HG03520 (cell line): ENCODE data around the gene CSRNP3.

Experiments used
- ATAC-seq: cut with Tn5 transposase; IDR thresholded peaks from one replicate; pipeline ENCODE4 v1.9.1; 2021; ENCODE audit warnings: mild to moderate bottlenecking, moderate library complexity; ENCODE audit not compliant: unreplicated experiment

Gene CSRNP3

DNA sequence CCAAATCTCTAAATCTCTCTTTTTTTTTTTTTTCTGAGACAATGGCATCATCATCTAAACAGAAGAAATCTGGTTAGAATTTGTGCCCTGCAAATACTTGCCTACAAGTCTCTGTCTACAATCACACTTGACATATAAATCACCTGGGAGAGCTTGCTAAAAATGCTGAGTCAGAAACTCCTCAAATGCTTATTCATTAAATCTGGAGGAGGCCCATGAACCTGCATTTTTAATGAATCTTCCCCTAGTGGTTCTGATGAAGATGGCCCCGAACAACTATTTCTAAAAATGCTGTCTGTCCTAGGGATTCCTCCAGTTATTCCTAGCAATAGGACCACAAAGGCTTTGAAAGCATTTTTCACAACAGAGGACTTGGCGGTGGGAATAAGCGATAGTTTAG lies 1.6 kb upstream of the CSRNP3 start:
- ATAC-seq, result no peak

DNA sequence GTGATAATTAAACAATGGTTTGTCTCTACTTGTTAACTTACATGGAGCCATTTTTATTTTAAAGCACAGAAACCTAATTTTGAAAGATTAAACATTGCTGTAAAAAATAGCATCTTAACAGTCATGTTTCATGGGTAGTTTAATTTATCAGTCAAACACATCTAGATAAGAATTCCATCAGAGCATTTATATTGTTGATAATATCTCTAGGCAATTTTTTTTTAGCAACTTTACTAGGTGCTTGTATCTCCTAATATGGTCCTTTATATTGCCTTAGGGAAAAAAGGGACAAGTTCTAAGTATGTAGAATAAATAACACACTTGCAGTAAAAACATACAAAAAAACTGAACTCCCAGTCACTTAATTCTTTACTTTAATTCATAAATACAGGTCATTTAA lies 863 bp downstream of the CSRNP3 start:
- ATAC-seq, result no peak

DNA sequence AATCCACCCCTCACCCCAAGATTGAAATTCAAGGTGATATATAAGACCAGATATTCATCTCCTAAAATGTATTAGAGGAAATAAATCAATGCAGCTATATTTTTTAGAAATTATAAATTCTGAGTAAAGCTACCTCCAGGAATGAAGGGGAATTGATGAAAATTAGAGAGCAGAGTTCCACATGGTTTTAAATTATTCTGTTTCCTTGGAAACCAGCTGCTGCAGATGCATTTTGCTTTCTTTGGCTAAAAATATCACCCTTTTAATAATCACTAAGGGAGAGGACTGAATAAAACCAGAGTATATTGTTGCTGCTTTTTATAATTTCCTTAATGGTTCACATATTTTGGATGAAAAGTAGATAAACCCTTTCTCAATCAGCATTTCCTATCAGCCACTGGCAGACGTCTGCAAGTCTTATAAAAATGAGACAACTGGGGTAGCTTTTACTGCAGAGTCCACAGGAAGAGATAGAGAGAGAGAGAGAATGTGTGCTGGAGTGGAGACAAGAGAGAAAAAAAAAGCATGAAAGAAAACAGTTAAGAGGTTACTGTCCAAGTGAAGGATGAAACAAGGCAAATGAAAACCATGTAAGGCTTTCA lies 2.0 kb downstream of the CSRNP3 start:
- no peak for ATAC-seq

DNA sequence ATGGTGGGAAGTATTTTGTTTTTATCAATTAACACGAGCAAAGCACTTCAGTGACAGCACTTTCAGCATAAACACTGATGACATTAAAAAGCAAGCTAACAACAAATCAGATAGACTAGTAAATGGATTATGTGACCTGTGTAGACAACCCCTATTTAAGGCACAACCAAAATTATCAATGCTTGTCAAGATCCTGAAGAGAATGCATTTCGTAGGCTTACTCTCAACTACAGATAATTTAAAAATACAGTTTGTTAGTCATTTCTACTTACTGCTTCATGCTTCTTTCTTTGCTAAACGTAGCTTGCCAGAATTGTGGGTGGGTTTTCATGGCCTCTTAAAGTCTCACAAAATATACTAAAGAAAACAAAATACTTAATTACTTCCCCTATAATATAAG lies 3.4 kb downstream of the CSRNP3 start:
- no peak for ATAC-seq

DNA sequence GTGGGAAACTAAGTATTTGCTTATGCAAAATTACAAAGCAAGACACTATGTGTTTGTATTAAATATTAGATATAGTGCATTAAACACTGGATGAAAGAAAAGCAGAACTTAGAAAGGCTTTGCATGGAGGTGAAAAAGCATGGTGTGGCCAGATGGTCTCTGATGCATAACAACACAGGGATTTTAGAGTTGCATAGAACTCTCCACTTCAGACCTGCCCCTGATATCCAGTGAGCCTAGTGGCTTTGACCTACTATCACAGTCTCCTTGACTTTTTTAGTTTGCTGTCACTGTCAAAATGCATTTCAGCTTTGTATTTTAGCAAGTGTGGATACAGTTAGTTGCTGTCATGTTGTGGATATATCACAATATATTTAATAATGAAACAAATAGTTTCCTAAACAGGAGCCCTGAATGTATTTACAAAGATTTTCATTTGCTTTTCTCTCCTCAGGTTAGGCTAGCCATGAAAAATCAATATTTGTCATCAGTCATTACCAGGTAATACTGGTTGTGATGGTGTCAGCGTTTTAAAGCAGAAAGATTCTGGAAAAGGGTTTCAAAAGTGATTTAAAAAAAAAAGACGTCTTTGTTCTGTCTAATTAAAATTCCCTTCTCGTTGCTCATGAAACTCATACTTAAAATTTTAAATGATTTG lies 5.2 kb downstream of the CSRNP3 start:
- ATAC-seq, result no peak

DNA sequence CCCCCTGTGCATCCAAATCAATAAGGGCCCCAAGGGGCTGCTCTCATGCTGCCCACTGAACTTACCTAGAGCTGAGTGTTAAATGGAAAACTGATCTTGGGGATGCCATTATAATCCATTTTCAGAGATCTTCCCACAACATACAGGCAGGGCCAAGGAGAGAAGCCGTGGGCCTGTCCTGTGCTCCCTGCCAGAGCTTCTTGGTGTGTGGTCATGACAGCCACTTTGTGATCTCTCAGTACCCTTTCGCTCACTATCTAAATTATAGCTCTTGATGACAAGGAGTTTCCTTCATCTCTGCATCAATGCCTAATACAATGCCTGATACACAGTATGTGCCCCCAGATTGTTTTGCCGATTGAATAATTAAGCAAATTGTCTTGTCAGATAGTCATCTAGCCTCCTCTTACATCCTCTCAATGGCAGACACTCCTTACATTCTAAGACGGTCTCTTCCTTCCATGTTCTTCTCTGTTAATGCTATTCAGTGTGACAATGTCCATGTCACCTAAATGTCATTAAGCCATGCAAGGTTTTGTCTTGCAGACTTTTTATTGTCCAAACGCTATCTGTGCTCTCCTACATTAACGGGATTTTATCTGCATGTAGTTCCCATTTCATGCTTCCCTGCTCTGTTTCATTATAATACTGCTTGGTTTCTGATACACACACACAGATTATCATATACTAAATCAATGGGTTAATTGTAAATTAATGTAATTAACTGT lies 5.9 kb downstream of the CSRNP3 start:
- no peak for ATAC-seq

DNA sequence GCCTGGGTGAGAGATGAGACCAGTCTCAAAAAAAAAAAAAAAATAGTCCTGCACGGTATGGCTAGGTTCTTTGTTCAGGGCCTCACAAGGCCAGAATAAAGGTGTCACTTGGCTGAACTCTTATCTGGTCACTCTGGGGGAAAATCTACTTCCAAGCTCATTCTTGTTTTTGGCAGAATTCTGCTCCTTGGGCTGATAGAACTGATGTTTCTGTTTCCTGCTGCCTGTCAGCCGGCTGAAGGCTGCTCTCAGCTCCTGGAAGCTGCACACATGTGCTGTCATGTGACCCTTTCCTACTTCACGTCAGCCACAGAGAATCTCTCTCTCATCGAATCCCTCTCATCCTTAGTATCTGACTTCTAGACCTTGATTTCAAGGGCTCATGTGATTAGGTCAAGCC lies 10.4 kb downstream of the CSRNP3 start:
- ATAC-seq, result no peak

DNA sequence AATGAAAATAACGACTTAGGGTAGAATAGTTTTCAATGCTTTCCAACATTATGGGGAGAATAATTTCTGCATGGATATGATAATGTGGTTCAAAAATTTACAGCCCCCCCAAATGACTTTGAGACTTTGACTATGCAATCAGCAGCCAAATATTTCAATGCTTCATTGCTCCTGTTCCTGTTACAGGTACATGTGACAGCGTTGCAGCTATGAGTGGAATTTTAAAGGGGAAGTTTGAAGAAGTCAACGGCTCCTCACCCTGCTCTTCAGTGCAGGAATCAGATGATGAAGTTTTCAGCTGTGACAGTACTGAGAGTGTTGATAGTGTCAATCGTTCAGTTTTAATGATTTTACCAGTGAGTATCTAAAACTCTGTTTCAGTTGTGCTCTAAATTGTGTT lies 25.1 kb downstream of the CSRNP3 start:
- ATAC-seq, result no peak

DNA sequence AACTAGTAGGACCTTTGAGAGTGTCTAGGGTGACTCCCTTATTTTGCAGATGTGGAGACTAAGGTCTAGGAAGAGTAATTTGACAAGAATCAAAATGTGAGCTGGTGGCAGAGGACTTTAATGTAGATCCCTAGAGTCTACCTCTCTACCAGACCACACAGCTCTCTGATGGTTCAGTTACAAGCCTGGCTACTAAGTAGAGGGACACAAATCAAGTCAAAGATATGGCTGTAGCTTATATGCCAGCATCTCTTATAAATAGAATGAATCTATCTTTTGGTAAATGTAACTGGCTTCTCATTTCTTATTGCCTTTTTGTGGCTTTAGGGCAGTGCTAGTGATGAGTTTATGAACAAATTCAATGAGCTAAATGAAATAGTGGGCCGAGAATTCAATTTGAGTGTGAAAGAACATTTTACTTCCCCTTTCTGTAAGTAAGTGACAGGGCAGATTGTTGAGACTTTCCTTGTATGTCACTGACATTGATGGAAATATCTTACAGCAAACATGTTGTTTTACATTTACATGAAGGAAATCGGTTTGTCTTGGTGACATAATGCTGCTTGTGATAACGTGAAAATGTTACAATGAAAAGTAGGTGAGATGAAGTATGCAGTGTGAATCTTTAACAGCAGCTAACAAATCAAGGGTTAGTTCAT lies 28.3 kb downstream of the CSRNP3 start:
- ATAC-seq, result peak; percentile 48

DNA sequence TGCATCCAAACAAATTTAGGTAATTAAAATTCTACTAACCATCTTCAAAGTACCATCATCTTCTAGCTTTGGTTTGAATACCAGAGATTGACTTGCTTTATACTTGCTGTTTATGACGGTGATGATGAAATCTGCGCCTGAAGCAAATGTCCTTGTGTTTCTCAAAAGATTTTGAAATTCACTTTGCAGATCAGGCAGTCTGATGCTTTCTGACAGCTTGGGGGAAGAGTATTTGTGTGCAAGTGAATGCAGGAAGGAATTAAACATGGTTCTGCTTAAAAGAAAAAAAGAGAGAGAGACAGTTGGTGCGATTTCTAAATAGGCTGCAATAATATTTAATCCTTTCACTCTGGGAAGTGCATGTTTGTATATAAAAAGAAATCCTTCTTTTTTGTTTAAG lies 29.6 kb downstream of the CSRNP3 start:
- no peak for ATAC-seq

DNA sequence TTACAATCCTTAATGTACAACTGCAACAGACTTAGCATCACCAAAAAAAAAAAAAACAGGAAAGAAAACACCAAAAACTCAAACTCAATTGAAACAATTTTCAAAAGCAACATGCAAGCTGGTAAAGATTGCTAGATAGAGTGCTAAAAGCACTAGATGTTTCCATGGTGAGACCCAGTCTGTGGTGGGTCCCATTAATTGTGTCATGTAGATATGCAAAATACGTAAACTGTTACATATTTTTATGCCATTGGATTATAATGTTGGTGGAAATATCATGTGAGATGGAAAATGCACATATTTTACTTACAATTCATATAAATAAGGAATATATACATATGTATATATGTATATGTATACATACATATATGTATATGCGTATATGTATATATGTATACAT lies 30.5 kb downstream of the CSRNP3 start:
- no peak for ATAC-seq

DNA sequence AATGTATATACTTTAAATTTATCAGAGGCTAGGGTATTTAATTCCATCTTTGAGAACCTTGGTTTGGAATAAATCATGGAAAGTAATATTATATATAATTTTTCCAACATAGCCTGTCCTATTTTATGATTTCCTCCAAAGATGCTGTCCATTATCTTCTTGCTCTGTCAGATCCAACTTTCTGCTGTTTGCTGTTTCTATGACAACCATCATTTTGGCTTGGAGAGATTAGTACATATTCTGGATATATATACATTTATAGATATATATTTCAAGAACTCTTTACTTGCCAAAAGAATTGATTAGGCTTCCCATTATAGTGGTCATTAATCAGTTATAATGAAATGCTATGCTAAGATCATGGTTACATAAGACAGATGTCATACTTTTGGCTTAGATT lies 31.3 kb downstream of the CSRNP3 start:
- ATAC-seq, result no peak

DNA sequence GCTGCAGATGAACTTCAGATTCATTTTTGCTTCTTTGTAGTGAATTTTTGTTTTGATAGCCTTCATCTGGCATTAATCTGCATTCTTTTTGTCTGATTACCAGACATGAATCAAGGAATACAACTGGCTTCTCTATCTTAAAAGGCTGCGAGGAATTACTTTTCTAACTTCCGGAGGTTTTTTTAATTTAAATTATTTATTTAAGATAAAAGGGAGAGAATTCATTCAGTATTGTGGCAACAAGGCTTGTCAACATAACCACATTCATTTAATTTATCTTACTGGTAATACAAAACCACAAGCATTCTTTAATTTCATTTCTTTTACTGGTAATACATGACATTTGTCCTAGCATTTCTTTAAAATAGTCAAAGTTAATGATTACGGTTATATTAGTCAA lies 36.0 kb downstream of the CSRNP3 start:
- ATAC-seq, result no peak

DNA sequence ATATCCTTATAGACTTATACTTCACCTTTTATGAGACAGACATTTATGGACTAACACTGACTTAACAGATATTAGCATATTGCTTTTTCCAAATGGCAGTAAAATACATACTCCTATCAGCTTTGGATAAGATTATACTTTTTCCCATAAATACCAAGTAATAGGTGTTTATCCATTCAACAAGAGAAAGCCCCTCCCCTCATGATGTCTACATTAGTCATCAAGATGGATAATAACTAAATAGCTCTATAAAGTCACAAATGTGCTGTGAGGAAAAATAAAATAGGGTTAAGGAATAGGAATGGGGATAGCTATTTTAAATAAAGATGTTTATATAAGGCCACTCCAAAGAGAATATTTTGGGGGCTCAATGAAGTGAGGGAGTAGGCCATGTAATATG lies 39.4 kb downstream of the CSRNP3 start:
- ATAC-seq, result no peak

DNA sequence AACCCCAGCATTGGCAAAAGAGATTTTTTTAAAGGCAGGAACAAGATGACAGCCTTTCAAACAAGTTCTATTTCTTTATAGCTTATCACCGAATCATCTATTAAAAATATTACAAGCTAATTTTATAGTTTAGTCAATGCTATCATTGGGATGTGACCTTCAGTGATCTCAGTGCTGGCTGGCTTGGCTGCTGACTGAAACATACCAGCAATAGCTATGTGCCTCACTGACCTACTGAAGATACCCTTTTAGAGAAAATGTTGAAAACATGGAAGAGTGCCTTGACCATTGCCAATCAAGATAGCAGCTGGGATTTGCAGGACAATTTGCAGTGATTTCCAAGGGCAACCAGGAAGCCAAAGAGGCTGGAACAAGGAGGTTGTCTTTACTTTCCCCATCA lies 44.0 kb downstream of the CSRNP3 start:
- no peak for ATAC-seq

DNA sequence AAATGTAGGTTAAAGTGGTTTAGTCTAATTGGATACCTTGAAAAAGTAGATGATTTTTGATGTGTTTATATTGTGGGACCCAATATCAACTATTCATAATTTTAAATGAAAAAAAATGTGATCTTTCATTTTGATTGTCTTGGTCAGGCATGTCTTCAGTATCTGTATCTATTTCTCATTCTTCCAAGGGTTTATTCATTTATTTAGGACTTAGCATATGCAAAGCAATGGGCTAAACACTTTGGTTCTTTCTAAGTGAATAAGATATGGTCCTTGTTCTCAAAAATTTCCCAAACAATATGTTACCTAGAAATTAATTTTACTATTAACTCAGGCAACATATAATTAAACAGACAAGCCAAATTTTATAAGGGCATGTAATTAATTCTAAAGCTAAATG lies 49.1 kb downstream of the CSRNP3 start:
- ATAC-seq, result no peak

DNA sequence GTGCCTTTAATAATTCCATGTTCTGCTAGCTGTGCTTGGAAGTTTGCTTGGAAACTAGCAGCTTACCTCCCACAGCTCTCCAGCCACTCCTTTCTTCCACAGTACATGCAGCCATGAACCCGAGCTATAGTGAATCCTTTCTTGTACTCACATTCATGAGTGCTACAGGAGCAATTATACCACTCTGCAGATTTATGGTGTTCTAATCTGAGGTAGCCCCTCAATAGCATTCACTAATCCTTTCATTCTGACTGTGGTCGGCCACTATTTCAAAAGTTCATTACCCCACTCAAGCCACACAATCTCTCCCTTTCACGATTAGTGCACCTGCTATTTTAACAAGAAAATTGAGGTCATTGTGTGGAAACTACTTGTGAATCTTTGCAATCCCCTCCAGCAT lies 53.2 kb downstream of the CSRNP3 start:
- no peak for ATAC-seq

DNA sequence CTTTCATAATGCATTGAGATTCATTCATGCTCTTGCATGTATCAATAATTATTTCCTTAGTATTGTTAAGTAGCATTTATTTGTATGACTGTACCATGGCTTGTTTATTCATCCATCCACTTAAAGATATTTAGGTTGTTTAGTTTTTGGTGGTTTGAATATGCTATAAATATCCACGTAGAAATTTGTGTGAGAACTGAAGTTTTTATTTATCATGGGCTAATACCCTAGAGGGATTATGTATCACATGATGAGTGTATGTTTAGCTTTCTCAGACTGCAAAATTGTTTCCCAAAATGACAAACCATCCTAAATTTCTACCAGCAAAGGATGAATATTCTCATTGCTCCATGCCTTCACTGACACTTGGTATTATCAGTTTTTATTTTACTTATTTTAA lies 55.2 kb downstream of the CSRNP3 start:
- no peak for ATAC-seq

DNA sequence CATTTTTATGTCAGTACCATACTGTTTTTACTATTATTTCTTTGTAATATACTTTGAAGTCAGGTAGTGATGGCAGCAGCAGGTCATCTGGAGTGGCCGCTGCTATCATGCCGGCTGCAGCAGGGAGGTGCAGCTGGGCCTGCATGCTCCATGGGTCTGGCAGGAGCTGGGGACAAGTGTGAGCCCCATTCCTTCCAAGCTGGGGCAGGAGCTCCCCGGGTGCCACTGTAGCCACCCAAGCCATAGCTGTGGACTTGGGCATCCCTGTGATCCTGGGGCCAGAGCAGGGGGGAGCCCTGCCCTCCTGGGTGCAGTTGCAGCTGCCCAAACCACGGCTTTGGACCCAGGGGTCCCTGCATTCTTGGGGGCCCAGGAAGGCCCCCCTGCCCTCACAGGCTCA lies 59.2 kb downstream of the CSRNP3 start:
- ATAC-seq, result no peak

DNA sequence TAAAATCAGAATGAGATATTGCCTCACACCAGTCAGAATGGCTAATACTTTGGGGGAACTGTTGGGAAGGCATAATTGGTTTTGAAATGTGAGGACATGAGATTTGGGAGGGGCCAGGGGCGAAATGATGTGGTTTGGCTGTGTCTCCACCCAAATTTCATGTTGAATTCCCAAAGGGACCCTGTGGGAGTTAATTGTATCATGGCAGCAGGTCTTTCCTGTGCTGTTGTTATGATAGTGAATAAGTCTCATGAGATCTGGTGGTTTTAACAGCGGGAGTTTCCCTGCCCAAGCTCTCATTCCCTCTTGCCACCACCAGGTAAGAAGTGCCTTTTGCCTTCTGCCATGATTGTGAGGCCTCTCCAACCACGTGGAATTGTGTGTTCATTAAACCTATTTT lies 59.6 kb downstream of the CSRNP3 start:
- ATAC-seq, result no peak

DNA sequence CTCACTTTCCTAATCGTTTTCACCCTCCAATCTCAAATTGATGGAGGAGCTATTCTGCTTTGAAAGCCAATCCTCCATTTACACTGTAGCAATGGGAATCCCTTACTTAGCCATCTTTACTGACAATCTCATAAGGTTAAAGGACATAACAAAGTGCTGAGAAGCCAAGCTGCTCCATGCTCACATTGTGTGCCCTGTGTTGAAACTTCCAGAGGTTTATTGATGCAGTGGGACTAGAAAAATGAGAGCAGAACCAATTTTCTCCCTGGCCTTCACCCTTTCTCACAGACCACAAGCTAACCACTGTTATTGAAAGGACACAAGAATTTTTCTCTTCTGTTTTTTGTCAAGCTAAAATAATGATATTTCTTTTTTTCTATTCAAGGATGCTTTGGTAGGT lies 63.8 kb downstream of the CSRNP3 start:
- ATAC-seq, result no peak

DNA sequence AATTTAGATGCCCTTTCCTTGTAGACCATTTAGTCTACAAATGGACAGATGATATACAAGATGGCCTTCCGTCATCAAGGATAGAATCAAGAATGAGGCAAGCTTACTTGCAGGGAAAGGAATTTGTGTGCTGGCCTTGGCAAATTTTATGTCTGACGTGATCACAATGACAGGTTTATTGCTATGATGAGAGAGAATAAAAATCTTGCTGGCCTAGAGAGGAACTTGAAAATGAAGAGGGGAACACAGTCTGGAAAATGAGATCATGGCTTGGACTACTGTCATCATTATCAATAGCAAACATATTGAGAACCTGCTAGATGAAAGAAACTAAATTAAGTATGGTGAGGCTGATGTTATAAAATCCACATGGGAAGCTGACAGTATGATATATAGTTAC lies 66.0 kb downstream of the CSRNP3 start:
- ATAC-seq, result no peak
